GM10847 (cell line): ENCODE measurements around the gene FCRL5.

Experiments used
- POLR2A ChIP-seq: IDR thresholded peaks from 2 replicates; pipeline ENCODE4 v1.6.1; 2011; ENCODE audit not compliant: insufficient read length; ENCODE audit errors: extremely low read depth

Gene FCRL5

GRCh38 chr1:157482717-157483116 is 69.6 kb downstream of the FCRL5 start:
- TF ChIP-seq POLR2A, result no peak

GRCh38 chr1:157482174-157482573 is 70.1 kb downstream of the FCRL5 start:
- no peak for TF ChIP-seq POLR2A

- no peak for TF ChIP-seq POLR2A
These were observed 74.3 kb downstream of the FCRL5 start for GRCh38 chr1:157478030-157478429.

GRCh38 chr1:157477419-157477818 is 74.9 kb downstream of the FCRL5 start:
- TF ChIP-seq POLR2A, result no peak

GRCh38 chr1:157472959-157473358 is 79.4 kb downstream of the FCRL5 start:
- no peak for TF ChIP-seq POLR2A

GRCh38 chr1:157472056-157472701 is 80.1 kb downstream of the FCRL5 start:
- no peak for TF ChIP-seq POLR2A

- no peak for TF ChIP-seq POLR2A
These were observed 80.8 kb downstream of the FCRL5 start for GRCh38 chr1:157471531-157471930.

GRCh38 chr1:157469752-157470675 is 82.3 kb downstream of the FCRL5 start:
- TF ChIP-seq POLR2A, result no peak

- no peak for TF ChIP-seq POLR2A
These were observed 83.0 kb downstream of the FCRL5 start for GRCh38 chr1:157469300-157469699.

GRCh38 chr1:157466011-157466410 is 86.3 kb downstream of the FCRL5 start:
- TF ChIP-seq POLR2A, result no peak
